AG10803 (cell line): Measurements from ENCODE around the gene ANTXR1.
A peak's percentile ranks its signal among the peaks of the same experiment; 100 is the strongest.

ENCODE experiments used
- DNase-seq: peaks from one replicate; pipeline ENCODE4 v3.0.0; 2010; ENCODE audit warnings: low read depth
- H3K4me3 ChIP-seq: 2 replicates; pipeline ENCODE4 v1.5.1; 2011; ENCODE audit warnings: mild to moderate bottlenecking, low read length, control low read depth
- TF ChIP-seq, protein P1 (sequence below): conservative IDR thresholded peaks from 2 replicates; pipeline ENCODE4 v1.5.1; 2011; ENCODE audit warnings: mild to moderate bottlenecking, low read length, control low read depth, inconsistent platforms

The ANTXR1 gene

DNA sequence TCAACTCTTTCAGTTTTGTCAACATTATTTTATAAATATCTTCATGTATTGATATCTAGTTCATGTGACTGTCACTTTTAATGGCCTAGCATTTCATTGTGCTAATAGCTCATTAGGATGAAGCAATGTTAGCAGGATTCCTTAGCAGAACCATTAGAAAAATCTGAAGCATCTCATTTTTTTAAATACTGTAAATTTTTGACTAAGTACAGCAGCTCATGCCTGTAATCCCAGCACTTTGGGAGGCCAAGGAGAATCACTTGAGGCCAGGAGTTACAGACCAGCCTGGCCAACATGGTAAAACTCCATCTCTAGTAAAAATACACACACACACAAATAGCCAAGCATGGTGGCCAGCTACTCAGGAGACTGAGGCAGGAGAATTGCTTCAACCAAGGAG lies 15.6 kb upstream of the ANTXR1 start:
- DNase-seq: peak; percentile 62
- TF ChIP-seq, protein P1, sequence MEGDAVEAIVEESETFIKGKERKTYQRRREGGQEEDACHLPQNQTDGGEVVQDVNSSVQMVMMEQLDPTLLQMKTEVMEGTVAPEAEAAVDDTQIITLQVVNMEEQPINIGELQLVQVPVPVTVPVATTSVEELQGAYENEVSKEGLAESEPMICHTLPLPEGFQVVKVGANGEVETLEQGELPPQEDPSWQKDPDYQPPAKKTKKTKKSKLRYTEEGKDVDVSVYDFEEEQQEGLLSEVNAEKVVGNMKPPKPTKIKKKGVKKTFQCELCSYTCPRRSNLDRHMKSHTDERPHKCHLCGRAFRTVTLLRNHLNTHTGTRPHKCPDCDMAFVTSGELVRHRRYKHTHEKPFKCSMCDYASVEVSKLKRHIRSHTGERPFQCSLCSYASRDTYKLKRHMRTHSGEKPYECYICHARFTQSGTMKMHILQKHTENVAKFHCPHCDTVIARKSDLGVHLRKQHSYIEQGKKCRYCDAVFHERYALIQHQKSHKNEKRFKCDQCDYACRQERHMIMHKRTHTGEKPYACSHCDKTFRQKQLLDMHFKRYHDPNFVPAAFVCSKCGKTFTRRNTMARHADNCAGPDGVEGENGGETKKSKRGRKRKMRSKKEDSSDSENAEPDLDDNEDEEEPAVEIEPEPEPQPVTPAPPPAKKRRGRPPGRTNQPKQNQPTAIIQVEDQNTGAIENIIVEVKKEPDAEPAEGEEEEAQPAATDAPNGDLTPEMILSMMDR: no peak
- no peak overlapping the region for H3K4me3 ChIP-seq

DNA sequence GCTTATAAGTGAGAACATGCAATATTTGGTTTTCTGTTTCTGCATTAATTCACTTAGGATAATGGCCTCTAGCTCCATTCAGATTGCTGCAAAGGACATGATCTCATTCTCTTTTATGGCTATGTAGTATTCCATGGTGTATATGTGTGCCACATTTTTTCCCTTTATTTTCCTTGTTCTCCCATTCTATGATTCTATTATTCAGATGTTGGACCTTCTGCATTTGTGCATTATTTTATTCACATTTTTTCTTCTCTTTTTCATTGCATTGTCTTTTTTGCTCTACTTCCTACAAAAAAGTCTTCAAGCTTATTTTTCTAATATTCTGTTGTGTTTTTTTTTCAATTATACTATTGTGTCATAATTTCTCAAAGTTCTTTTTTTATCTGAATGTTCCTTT lies 11.1 kb upstream of the ANTXR1 start:
- TF ChIP-seq, protein P1: no peak

GRCh38 chr2:69003731-69004130 lies 9.2 kb upstream of the ANTXR1 start:
- TF ChIP-seq, protein P1: no peak
- H3K4me3 ChIP-seq: no peak overlapping the region
- no peak for DNase-seq

More for the DNA sequence above, 11.1 kb upstream of the ANTXR1 start:
- DNase-seq: no peak
- H3K4me3 ChIP-seq: no peak overlapping the region

GRCh38 chr2:69007169-69007568 lies 5.8 kb upstream of the ANTXR1 start:
- peak; percentile 59 for DNase-seq
- H3K4me3 ChIP-seq: no peak overlapping the region
- TF ChIP-seq, protein P1: no peak

- DNase-seq: no peak
- TF ChIP-seq, protein P1: no peak
- H3K4me3 ChIP-seq: no peak overlapping the region
Measured at GRCh38 chr2:69007603-69008002, 5.4 kb upstream of the ANTXR1 start.

DNA sequence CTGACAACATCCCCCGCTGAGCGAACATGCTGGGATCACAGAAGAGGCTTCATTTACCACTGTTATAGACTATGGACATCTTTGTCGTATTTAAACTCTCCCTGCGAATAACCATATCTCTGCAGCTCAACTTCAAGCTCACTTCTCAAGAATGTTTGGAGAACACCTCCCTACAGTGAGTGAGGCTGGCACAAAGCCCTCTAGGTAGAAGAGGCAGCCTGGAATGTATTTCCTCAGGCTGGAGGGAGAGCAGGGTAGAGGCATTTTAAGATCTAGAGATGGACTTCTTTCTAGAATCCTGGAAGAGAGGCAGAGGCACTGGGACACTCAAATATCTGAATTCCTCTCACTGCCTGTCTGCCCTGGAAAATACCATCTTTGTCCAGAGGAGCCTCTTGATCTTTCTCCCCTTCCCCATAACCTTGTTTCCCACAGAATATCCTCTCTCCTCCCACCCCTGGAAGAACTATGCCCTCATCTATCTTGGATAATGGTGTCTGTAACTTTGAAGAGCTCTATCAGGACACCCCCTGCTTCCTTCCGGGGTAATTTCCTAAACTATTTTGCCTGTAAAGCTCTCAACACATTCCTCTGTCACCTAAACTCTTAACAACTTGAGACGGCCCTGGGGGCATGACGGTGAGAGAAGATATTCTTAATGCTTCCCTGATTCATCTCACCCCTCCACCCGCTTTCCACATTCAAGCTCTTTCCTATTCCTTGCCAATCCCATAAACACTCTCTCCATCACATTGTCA lies 2.4 kb upstream of the ANTXR1 start:
- H3K4me3 ChIP-seq: no peak overlapping the region
- no peak for DNase-seq
- TF ChIP-seq, protein P1: no peak

DNA sequence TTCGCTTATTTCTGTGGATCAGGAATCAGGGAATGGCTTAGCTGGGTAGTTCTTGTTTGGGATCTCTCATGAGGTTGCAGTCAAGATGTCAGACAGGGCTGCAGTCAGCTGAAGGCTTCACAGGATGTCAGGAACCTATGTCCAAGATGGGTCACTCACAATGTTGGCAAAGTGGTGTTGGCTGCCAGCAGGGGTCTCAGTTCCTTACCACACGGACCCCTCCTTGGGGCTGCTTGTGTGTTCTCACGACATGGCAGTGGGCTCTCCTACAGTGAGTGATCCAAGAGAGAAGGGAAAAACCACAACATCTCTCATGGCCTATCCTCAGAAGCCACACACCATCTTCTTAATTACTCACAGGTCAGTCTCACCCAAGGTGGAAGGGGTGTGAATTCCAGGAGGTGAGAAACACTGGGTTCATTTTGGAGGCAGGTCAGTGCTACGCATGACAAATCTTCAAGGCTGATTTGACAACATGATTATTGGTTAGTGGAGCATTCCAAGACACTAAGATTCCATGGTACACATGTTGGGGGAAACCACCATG lies 1.3 kb upstream of the ANTXR1 start:
- TF ChIP-seq, protein P1: no peak
- no peak for DNase-seq
- H3K4me3 ChIP-seq: no peak overlapping the region
